ENCODE measurements around the gene HELZ2.
A peak's percentile ranks its signal among the peaks of the same experiment; 100 is the strongest.
"Not testable (repeated sequence)": the region's sequence is repeated elsewhere in the genome, so short reads cannot be mapped to it uniquely, and the experiment has no call there.

Gene HELZ2

DNA sequence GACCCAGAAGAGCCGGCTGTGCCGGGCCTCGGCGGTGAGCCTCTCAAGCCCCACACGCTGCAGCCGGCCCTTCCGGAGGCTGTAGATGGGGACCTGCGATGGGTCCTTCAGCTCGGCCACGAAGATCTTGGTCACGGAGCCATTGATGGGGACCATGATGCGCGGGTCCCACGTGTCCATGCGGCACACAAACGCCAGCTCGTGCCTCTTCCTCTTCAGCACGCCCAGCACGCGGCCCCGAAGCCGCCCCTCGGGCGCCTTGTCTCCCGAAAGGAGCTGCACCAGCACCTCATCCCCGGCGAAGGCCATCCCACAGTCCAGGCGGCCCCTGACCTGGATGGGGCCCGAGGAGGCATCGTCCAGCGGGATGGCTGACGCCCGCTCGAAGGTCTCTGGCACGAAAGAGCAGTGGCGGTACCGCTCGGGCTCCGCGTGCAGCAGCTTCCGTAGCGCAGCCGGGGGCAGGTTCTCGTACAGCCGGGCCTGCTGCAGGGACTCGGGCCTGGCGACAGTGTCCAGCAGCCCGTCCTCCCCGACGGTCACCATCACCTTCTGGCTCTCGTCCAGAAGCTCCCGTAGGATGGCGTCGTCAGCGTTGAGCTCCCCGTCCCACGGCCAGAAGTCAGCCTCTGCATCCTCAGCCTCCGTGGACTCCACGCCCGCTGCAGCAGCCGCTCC, 8.9 kb downstream of the HELZ2 start:
- no peak for DNase-seq (ENCODE audit: low read depth)

DNA sequence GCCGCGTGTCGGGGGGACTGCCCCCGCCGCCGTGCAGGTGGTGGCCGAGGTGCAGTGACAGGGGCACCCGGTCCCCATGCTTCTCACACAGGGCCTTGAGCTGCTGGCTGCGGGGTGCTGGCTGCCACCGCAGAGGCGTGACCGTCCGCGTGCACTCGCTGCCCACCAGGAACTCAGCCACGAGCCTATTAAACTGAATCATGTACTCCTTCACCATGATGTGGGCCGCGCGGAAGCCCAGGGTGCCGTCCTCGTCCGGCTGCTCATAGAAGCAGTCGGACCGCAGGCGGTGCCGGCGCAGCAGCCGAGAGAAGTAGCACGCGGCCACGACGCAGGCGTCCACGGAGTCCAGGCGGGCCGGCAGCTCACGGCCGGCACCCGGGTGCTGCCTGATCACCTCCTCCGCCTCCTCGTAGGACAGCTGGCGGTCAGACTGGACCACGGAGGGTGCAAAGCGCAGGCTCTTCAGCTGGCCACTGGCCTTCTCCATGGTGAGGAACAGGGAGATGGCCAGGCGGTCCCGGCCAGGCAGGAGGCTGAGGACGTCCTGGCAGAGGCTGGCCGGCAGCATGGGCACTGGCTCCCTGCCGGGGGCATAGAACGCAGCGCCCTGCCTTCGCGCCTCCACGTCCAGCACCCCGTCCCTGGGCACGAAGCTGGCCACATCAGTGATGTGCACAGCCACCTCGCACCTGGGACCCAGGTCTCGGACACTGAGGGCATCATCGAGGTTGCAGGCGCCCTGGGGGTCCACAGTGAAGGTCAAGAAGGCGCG, 9.8 kb downstream of the HELZ2 start:
- no peak for DNase-seq (ENCODE audit: low read depth)

DNA sequence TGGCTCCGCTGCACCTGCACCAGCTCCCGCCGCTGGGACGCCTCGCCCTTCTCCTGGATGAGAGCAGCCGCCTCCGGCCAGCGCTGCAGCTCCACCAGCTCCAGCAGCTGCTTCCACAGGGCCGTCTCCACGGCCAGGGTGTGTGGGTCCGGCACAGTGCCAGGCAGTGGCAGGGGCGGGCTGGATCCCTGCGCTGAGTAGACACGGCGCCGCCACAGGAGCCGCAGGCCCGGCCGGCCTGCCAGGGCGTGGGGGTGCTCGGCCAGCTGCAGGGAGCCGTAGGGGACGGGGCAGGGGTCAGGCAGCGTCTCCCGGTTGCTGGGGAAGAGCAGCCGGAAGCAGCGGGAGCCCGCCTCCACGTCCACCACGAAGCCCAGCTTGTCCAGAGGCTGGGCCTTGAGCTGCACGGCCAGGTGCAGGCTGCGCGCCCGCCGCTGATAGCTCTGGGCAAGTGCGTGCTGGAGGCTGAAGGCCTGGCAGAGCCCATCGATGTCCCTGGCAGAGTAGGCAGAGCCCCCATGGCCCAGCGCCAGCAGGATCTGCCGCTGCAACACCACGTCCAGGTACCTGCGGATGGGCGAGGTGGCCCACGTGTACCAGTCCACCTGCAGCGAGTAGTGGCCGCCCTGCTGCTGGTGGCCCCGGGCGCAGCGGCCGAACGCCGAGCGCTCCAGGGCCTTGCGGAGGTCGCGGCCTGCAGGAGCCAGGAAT, 10.7 kb downstream of the HELZ2 start:
- no peak for DNase-seq (ENCODE audit: low read depth)

DNA sequence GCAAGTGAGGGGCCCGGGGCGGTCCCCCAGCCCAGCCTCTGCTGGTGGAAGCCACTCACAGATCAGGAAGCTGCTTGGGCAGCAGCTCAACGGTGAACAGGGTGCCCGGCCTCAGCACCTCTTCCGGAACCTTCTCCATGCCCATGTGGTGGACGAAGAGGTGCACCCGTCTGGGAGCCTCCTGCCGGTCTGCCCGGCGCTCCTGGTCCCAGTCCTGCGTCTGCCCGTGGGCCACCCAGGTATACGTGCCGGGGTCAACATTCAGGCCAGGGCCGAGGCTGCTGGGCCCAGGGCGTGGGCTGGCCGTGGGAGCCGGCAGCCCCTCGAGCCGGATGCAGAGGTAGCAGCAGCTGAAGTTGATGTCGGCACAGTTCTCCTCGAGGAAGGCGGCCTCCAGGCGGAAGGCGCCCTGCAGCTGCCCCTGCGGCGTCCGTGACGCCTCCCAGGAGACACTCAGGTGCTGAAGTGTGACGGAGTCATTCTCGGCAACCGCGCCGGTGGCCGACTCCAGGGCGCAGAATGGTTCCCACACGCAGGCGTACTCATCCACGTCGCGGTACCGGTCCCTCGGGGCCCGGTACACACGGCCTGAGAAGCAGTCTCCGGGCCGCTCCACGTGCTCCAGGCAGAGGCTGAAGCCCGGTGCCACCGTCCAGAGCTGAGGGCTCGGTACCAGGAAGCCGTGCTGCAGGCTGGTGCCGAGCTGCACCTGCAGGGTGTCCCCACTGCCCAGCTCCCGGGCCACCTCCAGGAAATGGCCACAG, 11.4 kb downstream of the HELZ2 start:
- DNase-seq (ENCODE audit: low read depth) = no peak

DNA sequence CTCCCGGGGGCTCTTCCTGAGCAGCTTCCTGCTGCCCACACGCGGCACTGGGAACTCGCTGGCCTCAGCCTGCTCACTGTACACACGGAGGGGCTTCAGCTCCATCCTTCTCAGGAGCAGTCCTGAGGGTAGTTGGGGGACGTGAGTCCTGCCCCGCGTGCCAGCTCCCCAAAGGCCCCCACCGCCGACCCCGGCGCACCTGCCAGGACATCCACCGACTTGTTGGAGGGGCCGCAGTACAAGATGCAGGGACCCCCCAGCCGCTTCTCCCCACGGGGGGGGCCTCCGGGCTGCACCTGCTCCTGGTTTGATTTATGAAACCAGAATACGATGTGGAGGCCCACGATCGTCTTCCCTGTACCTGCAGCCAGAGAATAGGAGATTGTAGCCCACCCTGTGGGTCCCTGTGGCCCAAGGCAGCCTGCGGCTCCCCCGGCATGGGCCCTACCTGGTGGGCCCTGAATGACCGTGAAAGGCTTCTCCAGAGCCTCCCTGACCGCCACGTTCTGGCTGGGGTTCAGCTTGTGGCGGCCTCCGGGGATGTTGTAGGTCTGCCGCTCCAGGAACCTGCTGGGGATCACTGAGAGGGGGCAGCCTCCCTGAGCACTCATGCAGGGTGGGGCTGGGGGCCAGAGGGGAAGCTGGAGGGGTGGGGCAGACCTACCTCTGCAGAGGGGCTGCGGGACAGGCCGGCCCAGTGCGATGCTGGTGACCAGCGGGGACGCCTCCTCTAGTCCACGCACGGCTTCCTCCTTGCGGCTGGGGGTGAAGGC, 12.2 kb downstream of the HELZ2 start:
- DNase-seq (ENCODE audit: low read depth) = no peak

DNA sequence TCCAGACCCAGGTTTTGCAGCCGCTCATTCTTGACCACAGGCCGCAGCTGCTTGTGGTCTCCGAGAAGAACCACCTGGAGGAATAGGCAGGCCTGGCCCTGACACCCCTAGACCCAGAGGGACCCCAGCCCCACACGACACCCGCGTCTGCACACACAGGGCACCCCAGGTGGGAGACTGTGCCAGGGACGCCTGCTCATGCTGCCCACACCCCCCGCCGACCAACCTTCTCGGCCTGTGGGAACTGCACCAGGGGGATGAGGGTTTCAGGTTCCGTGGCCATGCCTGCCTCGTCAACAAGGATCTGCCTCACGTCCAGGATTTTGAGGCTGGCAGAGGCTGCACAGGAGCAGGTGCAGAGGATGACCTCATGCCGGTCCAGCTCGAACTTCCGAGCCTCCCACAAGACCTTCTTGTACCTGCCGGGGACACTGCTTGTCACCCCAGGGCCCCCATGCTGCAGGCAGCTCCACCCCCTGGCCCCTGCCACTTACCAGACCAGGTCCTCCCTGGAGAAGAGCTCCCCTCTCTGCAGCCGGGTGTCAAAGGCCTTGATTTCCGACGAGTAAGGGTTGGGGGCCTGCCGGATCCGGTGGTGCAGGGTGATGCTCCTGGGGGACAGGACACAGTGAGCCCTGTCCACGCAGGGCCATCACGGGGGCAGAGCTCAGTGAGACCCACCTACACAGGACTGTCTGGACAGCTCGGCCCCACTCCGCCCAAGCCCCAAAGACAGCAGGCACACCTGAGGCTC, 13.0 kb downstream of the HELZ2 start:
- no peak for DNase-seq (ENCODE audit: low read depth)

DNA sequence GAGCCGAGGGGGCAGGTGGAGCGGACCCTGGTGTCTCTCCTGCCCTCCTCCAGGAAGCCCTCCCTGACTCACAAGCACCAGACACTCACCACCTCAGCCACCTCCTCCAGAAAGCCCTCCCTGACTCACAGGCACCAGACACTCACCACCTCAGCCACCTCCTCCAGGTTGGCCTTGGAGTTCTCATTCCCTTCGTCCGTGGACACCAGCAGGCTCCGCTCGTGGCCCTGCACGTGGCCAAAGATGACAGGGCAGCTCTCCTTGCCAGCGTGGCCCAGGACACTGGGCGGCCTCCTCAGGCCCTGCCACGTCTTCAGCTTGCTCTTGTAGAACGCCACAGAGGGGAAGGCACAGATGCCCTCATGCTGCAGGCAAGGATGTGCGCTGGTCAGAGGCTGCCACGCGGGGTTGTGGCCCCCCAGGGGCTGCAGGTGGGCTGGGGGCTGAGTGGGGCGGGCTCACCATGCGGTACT, 13.7 kb downstream of the HELZ2 start:
- DNase-seq (ENCODE audit: low read depth) = no peak

DNA sequence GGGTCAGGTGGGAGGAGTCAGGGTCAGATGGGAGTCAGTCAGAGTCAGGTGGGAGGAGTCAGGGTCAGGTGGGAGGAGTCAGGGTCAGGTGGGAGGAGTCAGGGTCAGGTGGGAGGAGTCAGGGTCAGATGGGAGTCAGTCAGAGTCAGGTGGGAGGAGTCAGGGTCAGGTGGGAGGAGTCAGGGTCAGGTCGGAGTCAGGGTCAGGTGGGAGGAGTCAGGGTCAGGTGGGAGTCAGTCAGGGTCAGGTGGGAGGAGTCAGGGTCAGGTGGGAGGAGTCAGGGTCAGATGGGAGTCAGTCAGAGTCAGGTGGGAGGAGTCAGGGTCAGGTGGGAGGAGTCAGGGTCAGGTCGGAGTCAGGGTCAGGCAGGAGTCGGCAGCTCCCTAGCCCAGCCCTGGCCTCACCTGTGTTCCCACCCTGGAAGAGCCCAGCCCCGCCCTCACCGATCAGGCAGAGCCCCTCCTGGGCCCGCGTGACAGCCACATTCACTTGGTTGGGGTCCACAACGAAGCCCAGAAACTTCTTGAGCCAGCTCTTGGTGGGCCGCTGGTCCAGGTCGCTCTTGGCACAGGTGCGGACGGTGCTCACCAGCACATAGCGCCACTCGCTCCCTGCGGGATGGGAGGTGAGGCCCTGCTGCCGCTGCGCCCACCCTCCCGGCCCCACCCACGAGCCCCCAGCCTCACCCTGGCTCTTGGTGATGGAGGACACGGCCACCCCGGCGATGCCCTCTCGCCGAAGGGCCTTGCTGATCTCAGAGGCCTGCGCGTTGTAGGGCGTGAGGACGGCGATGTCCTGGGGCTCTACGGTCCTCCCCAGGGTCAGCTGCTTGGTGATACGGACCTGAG, 14.3 kb downstream of the HELZ2 start:
- DNase-seq (ENCODE audit: low read depth) = not testable (repeated sequence)

DNA sequence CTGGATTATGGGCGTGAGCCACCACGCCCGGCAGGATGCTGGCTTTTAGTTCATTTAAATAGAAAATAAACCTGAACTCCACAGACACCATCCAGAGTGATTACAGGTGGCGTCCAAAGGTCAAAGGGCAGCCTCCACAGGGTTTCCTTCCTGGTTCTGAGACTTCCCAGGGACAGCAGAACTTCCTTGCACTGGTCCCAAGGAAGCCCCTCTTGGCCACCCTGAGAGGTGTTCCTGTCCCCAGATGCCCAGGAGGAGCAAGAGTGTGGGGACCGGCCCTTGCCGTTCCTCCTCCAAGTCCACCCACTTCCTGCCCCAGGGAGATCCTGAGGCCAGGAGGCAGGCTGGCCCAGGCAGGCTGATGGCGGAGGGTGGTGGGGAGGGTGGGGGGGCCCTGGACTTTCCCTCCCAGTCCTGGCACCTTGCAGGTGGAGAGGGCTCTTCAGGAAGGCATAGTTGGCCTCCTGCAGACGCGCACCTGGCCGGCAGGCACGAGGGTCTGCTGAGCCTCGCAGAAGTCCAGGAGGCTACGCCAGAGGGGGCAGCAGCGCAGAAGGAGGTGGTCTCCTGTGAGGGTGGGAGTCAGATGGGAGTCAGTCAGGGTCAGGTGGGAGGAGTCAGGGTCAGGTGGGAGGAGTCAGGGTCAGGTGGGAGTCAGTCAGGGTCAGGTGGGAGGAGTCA, 15.1 kb downstream of the HELZ2 start:
- no peak for DNase-seq (ENCODE audit: low read depth)

DNA sequence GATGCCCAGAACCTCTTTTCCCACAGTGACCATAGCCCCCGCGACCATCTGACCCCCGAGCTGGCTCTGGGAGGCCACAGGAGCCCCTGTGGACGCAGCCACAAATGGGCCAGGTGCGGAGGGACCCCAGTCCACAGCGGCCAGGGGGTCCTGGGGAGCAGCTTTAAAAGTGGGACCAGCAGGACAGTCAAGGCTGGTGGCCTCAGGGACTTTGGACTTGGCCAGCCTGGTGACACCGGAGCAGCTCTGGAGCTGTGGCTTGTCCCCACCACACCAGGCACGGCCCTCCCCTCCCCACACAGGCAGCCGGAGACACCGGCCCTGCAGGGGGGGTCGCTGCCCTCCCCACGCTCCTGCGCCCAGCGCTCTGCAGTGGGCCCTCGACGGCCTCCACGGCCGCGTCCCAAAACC, 16.6 kb downstream of the HELZ2 start:
- DNase-seq (ENCODE audit: low read depth) = no peak

DNA sequence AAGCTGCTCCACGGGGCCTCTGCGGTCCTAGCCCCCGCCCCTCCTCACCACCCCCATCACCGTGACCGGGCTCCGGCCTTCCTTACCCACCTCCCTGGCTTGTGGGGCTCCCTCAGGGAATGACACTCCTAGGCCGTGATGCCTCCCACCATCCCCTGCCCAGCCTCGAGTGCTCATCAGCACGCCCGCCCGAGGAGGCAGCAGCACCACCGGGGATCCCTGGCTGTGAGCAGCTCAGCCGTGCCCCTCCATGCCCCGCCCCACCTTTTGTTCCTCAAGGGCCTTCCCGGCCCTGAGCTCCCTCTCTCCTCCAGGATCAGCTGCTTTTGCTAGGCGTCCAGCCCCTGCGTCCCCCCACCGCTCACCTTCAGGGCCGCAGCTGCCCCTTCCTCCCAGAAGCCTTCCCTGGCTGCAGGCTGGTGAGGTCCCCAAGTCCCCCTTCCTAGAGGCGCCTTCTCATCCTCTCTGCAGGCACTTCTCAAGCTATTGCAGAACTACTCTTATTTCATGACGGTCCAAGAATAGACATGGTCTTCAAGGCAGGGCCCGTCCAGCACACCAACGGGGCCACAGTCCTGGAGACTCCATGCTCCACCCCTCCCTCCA, 17.1 kb downstream of the HELZ2 start:
- DNase-seq (ENCODE audit: low read depth) = no peak

DNA sequence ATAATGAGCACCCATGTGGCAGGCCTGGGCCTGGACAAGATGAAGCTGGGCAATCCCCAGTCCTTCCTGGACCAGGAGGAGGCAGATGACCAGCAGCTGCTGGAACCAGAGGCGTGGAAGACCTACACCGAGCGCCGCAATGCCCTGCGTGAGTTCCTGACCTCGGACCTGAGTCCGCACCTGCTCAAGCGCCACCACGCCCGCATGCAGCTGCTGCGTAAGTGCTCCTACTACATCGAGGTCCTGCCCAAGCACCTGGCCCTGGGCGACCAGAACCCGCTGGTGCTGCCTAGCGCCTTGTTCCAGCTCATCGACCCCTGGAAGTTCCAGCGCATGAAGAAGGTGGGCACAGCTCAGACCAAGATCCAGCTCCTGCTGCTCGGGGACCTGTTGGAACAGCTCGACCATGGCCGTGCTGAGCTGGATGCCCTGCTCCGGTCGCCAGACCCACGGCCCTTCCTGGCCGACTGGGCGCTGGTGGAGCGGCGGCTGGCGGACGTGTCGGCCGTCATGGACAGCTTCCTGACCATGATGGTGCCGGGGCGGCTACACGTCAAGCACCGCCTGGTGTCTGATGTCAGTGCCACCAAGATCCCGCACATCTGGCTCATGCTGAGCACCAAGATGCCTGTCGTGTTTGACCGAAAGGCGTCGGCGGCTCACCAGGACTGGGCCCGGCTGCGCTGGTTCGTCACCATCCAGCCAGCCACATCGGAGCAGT, 18.2 kb downstream of the HELZ2 start:
- no peak for DNase-seq (ENCODE audit: low read depth)

DNA sequence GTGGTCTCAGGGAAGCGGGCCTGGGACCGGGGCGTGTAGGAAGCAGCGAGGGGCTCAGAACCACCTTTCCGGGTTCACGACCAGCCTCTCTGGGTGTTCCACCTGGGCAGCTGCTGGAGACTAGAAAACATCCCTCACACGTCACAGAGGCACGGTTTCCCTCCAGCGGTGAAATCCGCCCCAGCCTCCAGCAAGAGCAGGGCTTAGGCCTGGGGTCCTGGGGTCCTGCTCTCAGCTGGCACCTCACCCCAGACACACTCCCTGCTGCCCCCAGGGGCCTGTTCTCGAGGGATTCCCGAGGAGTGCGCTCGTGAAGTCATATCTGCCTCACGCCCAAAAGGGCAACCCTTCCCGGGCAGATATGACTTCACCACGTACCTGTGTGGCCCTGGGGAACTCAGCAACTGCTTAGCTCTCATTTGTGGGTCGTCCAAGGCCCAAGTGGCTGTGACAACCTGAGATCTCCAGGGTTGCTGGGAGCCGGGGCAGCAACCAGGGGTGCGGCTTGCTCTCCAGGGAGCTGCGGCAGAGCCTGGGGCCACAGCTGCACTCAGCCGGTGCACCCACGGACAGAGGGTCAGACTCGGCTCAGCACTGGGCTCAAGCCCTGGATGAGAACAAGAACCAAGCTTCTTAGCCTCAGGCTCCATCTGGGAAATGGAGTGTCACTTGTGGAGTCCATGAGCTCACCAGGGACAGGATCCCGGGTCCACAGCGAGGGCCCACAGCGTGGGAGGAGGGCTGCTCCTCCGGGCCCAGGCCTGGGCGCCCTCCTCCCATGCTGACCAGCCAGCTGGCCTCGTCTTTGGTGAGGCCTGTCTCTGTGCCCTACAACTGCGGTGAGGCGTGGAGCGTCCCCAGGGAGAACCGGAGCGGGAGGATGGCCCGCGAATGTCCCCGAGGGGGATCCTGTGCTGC, 19.4 kb downstream of the HELZ2 start:
- DNase-seq (ENCODE audit: low read depth) = no peak

DNA sequence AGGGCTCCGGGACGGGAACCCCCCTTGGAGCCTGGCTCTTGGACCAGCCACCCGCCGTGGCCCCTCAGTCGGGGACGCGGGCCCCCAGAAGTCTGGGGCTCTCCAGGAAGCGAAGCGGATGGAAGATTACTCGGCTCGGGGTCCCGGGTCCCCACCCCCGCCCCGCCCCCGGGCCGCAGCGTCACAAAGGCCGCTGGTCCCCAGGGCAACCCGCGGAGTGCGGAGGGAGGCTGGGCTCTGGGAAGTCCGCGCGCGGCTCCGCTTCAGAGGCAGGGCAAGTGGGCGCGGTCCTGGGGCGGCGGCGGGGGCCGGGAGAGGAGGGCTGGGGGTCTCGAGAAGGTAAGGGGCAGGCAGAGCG, 20.1 kb downstream of the HELZ2 start, which contains the start of gene FNDC11:
TSS of gene FNDC11 (plus strand) at position 227 of the 358 bp plus-strand sequence. CDS start 1,505 bp downstream, outside the sequence.
- no peak for DNase-seq (ENCODE audit: low read depth)

DNA sequence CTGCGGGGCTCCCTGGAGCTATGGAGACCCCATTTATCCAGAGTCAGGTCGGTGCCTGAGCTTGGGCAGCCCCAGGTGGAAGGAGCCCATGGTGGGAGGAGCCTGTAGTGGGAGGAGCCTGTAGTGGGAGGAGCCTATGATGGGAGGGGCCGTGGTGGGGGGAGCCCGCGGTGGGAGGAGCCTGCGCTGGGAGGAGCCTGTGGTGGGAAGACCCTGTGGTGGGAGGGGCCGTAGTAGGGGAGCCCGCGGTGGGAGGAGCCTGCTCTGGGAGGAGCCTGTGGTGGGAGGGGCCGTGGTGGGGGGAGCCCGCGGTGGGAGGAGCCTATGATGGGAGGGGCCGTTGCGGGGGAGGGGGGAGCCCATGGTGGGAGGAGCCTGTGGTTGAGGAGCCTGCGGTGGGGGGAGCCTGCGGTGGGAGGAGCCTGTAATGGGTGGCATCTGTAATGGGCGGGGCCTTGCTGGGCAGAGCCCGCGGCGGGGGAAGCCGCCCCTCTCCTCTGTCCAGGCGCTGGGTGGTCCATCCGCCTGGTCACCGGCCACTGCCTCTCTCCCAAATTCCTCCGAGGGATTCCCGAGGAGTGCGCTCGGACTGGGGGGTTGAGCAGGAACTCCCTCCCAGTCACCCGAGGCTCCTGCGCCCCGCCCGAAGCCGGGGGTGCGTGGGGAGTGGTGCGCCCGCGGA, 20.6 kb downstream of the HELZ2 start:
- DNase-seq (ENCODE audit: low read depth) = peak; percentile 83

All from ELR (cell line).